K562 (cell line): ENCODE measurements around the gene LHPP. TPM values are rescaled to one million over a fixed set of nuclear protein-coding genes. Genes with fewer than 3 reads are reported as not detected.

Experiments
- CBX2 ChIP-seq: fragments of 200-600 bp; sonication (generic); IDR thresholded peaks from one replicate; pipeline ENCODE4 v1.6.1; 2012; ENCODE audit warnings: mild to moderate bottlenecking, low read length, inconsistent platforms; ENCODE audit not compliant: insufficient read depth, poor library complexity, severe bottlenecking
- HDGF ChIP-seq: fragments of 450-650 bp; IDR thresholded peaks from 2 replicates; pipeline ENCODE4 v1.6.1; 2016
- L3MBTL2 ChIP-seq: fragments of 450-650 bp; IDR thresholded peaks from 2 replicates; pipeline ENCODE4 v1.6.1; 2016; ENCODE audit warnings: mild to moderate bottlenecking, moderate library complexity
- MAFG ChIP-seq: fragments of 450-650 bp; conservative IDR thresholded peaks from 2 replicates; pipeline ENCODE4 v1.6.1; 2016; ENCODE audit warnings: missing genetic modification characterization, missing compliant biosample characterization
- VEZF1 ChIP-seq: fragments of 200-800 bp; sonication (Bioruptor generic); IDR thresholded peaks from 2 replicates; pipeline ENCODE4 v1.6.1; 2017; ENCODE audit warnings: missing genetic modification characterization, missing compliant biosample characterization
- ZBTB34 ChIP-seq: fragments of 250-450 bp; sonication (Bioruptor Pico); IDR thresholded peaks from 2 replicates; pipeline ENCODE4 v1.8.0; 2021; ENCODE audit warnings: mild to moderate bottlenecking, moderate library complexity
- ZBTB43 ChIP-seq: sonication (generic); formaldehyde crosslinking; IDR thresholded peaks from 2 replicates; pipeline ENCODE4 v1.8.0; 2023; ENCODE audit warnings: mild to moderate bottlenecking, missing genetic modification reagents
- polyA plus RNA-seq, 8 experiments: library from polyadenylated mRNA; depleted of rRNA in 4 of 8; stranded (reverse) in 5 of 8; unstranded in 3 of 8; fragments of >200 nt; fragmentation: Nextera tagmentation in 2 of 8; fragmentation: Illumina TruSeq in 1 of 8; extraction: Ambion mirVana in 2 of 8; extraction: Trizol in 1 of 8; gene quantifications; 2 replicates each; pipeline versions ENCODE4 v1.2.1 to v1.2.3, GENCODE V29; 2011 to 2014; ENCODE audit warnings: inconsistent platforms in 1 of 8, missing spikeins in 1 of 8
- total RNA-seq, 7 experiments: library from RNA; depleted of rRNA in 6 of 7; stranded (reverse); fragments of >200 nt in 6 of 7; fragmentation: Illumina TruSeq in 2 of 7; extraction: Trizol in 2 of 7; gene quantifications; 2 replicates each; pipeline versions ENCODE4 v1.2.1 to v1.2.3, GENCODE V29; 2011 to 2021; ENCODE audit warnings: low replicate concordance in 1 of 7

Gene LHPP
- total and polyA plus RNA-seq, 9 of the 15 experiments (the other 6 are each of a cell fraction or from before 2014, with no cell fraction given): 0.34 to 7.4 (median 3.0) TPM

- TF ChIP-seq CBX2: no peak
- TF ChIP-seq MAFG (tag): no peak
- TF ChIP-seq ZBTB43 (CRISPR knock-in tag): no peak
- no peak for TF ChIP-seq VEZF1
- no peak for TF ChIP-seq HDGF
- TF ChIP-seq L3MBTL2: no peak
- TF ChIP-seq ZBTB34 (CRISPR knock-in tag): no peak
These were observed 66.3 kb downstream of the LHPP start (continued) for GRCh38 chr10:124527874-124528395.
